Epithelial cell of esophagus (primary cell): ENCODE data around the gene PIP5KL1.

Experiments
- DNase-seq: peaks from one replicate; pipeline ENCODE4 v3.0.0; 2010; ENCODE audit warnings: low read depth
- H3K4me3 ChIP-seq: 2 replicates; pipeline ENCODE4 v1.5.1; 2011; ENCODE audit warnings: mild to moderate bottlenecking, low read length, control low read depth
- TF ChIP-seq, protein P1 (sequence below): IDR thresholded peaks from 2 replicates; pipeline ENCODE4 v1.5.1; 2011; ENCODE audit warnings: low read depth, mild to moderate bottlenecking, low read length, control low read depth, inconsistent platforms; ENCODE audit not compliant: insufficient read depth; ENCODE audit errors: missing control alignments

Gene PIP5KL1

DNA sequence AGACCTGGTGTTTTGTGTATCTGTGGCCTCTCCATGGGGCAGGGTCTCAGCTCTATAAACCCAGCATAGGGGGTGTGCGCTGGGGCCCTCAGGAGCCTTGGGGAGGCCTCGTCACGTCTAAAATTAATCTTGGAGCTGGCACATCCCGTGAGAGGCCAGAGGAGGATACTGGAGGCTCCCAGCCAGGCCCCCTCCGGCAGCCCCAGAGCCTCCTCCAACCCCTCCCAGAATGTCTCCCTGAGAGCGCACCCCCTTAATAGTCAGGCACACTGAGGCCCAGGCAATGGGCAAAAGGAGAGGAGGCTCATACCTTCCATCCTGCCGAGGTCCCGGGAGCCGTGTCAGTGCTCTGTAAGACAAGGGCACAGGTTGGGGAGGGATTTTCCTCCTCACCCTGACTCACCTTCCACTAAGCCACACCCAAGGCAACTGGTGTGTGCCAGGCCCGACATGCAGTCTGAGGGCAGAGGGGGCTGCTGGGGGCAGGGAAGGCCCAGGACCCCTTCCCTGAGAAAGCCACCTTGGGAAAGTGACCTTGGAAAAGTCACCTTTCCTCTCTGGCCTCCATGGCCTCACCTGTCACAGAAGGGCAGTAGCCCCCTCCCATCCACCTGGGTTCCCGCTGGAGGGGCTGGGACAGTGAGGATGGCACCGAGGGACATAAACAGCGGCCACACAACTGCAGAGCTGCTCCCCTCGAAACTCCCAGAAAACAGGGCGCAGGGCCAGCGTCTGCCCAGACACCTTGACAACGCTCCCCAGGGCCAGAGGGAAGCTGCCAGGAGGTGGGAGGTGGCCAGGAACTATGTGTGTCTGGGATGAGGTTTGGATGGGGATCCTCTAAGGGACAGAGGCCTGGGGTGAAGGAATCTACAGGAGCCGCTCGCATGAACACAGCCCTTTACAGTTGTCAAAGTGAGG lies 56.0 kb downstream of the PIP5KL1 start:
- TF ChIP-seq, protein P1, sequence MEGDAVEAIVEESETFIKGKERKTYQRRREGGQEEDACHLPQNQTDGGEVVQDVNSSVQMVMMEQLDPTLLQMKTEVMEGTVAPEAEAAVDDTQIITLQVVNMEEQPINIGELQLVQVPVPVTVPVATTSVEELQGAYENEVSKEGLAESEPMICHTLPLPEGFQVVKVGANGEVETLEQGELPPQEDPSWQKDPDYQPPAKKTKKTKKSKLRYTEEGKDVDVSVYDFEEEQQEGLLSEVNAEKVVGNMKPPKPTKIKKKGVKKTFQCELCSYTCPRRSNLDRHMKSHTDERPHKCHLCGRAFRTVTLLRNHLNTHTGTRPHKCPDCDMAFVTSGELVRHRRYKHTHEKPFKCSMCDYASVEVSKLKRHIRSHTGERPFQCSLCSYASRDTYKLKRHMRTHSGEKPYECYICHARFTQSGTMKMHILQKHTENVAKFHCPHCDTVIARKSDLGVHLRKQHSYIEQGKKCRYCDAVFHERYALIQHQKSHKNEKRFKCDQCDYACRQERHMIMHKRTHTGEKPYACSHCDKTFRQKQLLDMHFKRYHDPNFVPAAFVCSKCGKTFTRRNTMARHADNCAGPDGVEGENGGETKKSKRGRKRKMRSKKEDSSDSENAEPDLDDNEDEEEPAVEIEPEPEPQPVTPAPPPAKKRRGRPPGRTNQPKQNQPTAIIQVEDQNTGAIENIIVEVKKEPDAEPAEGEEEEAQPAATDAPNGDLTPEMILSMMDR, result no peak
- no peak overlapping the region for H3K4me3 ChIP-seq
- DNase-seq, result peak; percentile 79

DNA sequence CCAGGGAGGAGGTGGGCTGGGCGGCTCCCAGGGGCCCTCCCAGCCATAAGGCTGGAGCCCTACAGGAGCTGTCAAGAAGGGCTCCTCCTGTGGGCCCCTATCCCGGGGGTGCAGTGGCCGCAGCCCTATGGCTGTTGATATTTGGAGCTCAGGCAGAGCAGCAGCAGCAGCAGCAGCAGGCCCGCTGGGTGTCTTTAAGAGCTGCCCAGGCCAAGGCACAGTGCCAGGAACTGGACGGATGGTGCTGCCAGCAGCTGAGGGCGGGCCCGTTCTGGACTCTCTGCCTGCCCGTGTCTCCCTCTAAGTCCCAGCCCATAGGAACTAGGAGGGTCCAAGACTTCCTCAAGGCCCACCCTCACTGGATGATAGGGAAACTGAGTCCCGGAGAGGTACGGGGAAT lies 56.7 kb downstream of the PIP5KL1 start:
- DNase-seq, result no peak
- no peak overlapping the region for H3K4me3 ChIP-seq
- TF ChIP-seq, protein P1, result no peak

DNA sequence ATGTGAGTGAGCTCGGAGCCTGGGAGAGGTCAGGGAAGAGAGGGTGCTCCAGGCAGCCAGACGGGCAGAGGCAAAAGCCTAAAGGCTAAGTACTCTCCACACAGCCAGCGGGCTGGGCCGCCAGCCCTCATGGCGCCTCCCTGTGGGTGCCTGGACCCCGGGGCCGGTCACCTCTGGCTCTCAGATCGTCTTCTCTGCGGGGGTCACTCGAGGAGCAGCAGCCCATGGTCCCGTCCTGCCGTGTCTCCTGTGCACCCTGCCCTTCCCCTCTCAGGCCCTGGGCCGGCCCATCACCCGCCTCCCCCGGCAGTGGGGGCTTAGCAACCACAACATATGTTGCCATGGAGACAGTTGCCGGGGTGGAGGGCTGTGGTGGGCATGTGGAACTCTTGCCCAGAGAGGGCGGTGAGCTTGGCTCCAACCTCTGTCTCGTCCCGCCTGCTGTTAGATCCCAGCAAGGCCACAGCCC lies 57.3 kb downstream of the PIP5KL1 start:
- DNase-seq, result no peak
- TF ChIP-seq, protein P1, result no peak
- H3K4me3 ChIP-seq, result no peak overlapping the region

DNA sequence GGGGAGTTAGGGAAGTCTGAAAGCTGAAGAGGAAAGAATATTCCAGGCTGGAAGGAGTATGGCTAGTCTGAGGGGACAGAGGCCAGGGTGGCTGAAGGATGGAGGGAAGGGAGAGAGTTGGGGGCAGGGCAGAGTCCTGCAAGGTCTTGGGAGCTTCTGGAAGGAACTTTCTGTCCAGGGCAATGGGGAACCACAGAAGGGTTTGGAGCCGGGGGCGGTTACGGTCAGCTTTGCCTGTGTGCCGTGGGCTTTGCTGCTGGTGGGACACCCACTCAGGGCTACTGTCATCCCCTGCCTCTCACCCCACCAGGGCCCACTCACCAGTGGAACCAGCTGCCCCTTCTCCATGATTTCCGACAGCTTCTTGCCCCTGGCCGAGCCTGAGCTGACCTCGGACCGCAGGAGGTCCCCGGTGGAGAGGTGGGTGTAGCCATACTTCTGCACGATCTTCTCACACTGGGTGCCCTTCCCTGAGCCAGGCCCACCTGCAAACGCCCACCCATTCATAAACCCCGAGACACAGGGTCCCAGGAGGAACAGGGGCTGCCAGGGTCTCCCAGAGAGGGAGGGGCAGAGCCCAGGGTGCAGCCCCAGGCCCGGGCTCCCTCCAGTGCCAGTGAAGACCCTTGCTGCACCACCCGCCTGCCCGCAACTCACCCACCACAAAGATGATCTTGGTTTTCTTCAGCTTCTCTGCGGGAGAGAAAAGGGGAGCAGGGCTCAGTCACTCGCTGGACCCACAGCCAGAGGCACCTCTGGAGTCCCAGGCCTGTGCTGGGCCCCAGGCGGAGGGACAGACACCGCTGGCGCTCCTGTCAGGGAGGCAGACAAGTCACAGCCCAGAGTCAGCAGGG lies 58.0 kb downstream of the PIP5KL1 start:
- DNase-seq, result no peak
- TF ChIP-seq, protein P1, result no peak
- no peak overlapping the region for H3K4me3 ChIP-seq

DNA sequence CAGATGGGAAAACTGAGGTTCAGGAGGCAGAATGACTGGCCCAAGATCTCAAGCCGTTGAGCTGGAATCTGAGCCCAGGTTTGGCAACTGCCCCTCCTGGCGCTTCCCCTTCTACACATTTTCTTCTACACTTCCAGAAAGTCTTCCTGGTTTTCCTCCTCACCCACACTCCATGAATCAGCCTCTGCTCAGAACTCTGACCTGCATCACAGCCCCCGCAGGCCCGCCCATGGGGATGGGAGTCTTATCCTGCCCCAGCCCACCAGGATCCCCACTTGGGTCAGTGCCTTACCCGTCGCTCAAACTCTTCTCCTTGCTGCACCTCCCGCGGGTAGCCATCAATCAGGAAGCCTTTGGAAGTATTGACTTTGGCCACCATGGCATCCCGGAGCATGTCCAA lies 59.0 kb downstream of the PIP5KL1 start:
- no peak overlapping the region for H3K4me3 ChIP-seq
- TF ChIP-seq, protein P1, result no peak
- DNase-seq, result no peak

DNA sequence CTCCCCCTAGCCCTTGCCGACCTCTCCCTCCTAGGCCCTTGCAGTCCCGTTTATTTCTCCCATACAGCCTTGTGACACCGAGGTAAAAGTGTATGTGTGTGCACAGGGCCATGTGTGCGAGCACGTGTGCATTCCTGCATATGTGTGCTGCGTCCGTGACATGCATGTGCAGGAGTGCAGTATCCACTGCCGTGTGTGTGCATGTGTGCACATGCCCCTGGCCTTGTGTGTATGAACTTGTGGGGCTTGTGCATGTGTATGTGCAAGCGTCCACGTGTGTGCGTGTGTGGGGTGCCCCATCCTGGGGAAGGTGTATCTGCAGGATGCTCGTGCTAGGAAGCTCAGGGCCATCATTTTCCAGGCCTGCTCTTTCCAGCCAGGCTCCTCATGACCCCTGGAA lies 59.7 kb downstream of the PIP5KL1 start:
- no peak overlapping the region for H3K4me3 ChIP-seq
- DNase-seq, result no peak
- TF ChIP-seq, protein P1, result no peak
